ENCODE measurements around the gene DDT.
"Not testable (repeated sequence)": the region's sequence is repeated elsewhere in the genome, so short reads cannot be mapped to it uniquely, and the experiment has no call there.

The DDT gene

DNA sequence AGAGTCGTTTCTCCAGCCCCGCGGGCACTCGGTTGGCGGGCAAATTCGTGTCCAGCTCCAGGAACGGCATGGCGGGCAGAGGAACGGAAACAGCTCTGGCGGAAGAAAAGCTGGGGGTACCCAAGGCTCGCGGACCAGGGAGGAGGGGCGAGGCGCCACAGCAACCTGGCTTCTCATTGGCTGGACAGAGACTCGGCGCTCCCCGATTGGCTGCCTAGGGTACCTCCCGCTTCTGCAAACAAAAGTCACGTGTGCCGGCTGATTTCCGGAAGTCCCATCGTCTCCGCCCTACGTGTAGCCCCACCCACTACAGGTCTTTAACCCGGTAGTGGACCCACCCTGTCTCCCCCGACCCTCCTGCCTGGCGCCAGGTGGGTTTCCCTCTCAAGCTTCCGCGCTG is at the start of gene DDT:
Gene DDT (minus strand): TSS at position 97 of the 400 bp plus-strand sequence. CDS start 27 bp downstream, at position 70.
- not testable (repeated sequence) for DNase-seq

DNA sequence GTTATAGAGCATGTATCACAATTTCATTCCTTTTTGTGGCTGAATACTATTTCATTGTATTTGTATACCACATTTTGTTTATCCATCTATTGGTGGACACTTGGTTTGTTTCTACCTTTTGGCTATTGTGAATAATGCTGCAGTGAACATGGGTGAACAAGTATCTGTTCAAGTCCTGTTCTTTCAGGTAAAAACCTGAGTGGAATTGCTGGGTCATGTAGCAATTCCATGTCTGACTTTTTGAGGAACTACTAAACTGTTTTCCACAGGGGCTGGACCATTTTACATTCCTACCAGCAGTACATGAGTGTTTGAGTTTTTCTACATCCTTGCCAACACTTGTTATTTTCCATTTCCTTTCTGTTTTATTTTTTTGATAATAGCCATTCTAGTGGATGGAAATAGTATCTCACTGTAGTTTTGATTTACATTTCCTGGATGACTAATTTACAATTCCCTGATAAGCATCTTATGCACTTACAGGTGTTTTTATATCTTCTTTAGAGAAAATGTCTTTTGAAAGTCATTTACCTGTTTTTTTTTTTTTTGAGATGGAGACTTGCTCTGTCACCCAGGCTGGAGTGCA is 49.1 kb upstream of the DDT start:
- DNase-seq: no peak

DNA sequence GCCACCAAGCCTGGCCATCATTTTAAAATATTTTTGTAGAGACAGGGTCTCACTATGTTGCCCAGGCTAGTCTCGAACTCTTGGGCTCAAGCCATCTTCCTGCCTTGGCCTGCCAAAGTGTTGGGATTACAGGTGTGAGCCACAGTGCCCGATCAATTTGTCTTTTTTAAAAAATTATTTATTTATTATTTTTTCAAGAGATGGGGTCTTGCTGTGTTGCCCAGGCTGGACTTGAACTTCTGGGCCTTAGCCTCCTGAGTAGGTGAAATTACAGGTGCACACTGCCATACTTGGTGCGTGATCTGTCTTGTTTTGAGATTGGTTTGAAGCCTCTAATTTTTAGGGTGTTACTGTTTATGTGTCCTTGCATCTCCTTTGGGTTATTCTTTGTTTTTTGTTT is 47.1 kb upstream of the DDT start:
- no peak for DNase-seq

DNA sequence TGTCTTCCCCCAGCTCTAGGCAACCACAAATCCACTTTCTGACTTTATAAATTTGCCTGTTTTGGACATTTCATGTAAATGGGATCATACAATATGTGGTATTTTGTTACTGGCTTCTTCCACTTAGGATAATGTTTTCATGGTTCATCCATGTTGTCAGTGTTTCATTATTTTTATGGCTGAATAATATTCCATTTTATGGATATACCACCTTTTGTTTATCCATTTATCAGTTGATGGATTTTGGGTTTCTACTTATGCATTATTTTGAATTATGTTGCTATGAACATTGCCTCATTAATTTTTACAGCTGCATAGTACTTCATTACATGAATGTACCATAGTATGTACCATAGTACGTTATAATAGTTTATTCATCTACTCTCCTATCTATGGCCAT is 41.9 kb upstream of the DDT start:
- no peak for DNase-seq

DNA sequence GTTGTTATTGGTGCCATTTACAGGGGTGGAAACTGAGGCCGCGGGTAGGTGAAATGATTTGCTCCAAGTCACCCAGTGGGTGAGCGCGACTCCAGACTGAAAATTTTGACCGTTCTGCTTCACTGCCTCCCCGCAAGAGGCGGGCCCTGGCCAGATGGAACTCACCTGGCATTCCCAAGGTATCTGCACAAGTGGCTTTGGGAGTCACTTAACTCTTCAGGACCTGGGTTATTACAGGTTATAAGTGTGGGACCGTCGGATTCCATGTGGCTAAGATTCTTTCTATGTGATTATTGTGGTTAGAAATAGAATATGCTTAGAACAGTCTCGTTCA is 37.5 kb upstream of the DDT start:
- DNase-seq: no peak

DNA sequence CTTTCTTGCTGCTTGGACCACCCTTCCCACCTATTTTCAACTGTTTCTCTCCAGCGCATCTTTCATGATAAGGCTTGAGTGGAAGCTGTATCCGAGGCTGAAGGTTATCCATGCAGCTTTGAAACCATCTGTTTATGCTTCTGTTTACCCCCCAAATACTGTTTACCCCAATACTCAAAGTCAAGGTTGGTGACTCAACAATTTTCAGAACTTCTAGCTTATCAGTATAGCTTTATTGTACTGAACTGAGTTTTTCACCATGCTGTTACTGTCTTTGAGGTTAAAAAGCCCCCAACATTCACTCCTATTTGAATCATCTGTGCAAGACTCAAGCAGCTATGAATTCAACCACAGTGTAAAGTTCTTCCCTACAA is 35.8 kb upstream of the DDT start:
- no peak for DNase-seq

DNA sequence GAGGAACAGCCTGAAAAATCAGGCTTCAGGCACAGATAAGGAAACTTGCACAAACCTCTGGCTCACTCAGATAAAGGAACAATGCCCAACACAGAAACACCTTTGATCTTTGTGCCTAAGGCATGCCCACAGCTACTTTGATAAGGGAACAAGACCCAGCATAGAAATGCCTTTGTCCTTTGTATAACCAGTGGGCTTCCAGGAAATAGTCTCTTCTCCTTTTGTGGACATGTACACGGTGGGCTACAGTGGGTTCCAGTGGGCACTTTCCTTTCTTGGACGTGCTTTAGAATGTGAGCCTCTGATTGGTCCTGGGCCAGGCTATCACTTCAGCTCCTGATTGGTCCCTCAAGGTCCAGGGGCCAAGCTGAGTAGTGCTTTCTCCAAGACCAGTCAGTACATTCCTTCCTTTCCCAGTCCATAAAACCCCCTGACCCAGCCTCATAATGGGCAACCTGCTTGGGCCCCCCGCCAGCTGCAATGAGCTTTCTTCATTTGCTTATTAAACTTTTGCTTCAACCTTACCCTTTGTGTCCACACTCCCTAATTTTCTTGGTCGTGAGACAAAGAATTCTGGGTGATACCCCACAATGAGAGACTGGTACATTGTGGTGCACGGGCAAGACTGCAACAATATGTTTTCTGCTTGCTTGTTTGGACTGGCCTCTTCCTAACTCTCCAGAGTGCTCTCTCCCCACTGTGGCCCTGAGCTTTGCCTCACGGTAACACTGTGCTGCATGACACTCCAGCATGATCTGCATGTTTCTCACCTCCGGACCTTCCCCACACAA is 35.2 kb upstream of the DDT start:
- no peak for DNase-seq

DNA sequence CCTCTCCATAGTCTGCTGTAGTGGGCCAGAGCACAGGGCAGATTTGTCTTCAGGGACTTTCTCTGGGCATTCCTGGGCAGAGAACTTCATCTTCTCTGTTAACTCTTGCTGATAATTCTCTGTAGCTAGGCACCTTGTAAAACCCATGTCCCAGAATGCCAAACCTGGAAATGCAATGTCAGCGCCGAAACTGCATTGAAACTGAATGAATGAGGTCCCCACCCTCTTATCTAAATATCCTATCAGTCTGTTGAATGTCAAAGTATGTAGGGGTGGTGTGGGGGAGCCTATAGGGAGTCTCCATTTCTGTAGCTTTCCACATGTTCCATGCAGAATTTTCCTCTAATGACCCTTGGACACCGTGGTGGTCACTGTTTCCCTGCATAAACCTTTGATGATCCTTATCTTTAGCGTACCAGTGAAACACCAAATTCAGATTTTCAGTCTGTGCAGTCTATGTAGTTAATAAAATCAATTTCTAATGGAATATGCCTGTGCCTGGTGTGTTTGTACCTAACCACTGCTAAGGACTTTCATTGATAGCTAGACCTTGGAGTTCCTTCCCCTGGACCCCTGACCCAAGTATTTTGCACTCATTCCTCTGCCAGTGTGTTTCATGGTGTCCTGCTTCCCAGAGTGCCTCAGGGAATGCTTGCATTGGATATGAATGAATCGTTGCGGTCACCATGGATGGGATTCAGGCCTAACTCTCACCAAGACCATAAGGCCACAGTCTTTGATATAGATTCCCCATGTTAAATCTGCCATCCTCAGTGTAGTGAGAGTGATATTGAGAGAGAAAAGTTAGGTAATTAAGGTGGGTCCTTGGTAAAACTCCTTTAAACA is 34.4 kb upstream of the DDT start:
- DNase-seq: no peak

DNA sequence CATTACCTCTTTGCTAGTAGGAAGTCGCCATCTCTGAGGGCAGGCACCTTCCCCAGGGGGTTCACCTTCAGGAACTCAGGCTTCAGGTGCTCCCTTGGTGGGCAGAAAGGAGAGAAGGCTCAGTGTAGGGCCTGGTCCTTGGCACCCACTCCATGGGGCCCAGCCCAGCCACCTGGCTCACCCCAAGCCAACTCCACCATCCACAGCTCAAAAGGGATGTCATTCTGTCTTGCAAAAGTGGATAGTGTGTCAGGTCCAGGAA is 33.7 kb upstream of the DDT start:
- no peak for DNase-seq

DNA sequence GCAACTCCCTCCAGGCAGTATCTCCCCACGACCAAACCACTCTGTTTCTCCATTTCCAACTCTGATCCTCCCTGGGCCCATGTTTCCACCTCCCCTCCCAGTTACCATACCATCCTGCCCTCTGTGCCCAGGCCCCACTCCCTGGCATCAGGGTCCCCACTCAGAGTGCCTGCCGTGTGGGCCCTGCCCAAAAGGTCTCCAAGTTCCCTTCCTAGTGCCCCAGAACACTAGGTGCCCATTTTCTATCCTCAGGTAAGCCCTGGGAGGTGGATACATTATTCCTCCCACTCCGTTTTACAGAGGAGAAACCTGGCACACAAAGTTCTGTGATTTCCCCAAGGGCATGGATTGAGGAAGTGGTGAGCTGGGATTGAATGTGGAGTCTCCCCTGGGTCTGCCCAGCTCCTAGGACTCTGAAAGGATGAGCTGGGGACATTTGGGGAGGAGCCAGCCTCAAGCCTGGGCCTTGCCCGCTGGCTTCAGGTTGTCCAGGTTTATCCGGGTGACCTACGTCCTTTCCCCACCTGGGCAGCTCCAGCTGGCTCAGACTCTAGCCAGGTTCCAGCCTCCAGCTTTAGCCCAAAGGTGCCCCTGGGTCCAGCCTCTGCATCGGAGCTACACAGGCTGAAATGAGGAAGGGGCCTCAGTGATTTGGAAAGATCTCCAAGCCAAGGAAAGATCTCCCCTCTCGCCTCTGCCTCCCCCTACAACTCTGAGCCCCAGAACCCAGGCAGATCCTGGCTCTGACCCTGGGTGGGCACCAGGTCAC is 33.2 kb upstream of the DDT start:
- DNase-seq: no peak

DNA sequence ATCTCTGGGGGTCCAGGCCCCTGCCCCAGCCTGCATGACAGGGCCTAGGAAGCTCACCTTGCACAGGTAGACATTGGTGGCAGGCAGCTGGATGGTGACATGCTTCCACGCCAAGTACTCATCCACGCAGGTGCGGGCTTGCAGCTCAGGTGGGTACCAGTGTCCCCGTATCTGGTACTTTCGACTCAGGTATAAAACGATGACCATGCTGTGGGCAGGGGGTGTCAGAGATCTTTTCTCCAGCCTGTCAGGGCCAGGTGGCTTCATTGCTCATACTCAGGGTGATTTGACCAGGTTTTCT is 32.6 kb upstream of the DDT start:
- no peak for DNase-seq

DNA sequence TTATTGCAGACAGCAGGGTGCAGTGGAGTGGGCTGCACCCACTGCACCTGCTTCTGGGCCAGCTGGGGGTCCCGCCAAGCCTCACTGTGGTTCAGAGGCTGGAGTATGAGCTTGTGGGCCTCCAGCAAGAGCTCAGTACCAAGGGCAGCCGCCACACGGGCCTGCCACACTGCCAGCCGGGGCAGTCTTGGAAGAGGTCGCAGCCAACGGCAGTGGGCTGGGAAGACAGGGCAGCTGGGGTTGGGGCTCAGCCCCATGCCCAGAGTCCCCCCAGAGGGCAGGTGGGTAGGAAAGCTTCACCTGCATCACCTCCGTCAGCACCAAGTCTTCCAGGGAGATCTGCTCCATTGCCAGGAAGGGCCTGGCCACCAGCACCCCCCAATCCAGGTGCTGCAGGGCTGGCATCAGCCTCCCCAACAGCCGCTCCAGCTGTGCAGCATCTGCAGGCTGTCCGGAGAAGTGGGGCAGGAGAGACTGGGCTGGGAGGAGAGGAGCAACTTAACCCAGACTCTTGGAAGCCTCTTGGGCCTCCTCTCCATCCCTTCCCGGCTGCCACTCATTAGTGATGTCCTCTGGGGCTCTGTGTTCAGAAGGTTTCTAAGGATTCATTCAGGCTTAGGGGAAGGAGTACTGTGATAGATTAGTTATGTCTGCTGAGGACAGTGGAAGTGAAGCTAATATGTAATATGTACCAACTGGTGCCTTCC is 32.1 kb upstream of the DDT start:
- DNase-seq: no peak

DNA sequence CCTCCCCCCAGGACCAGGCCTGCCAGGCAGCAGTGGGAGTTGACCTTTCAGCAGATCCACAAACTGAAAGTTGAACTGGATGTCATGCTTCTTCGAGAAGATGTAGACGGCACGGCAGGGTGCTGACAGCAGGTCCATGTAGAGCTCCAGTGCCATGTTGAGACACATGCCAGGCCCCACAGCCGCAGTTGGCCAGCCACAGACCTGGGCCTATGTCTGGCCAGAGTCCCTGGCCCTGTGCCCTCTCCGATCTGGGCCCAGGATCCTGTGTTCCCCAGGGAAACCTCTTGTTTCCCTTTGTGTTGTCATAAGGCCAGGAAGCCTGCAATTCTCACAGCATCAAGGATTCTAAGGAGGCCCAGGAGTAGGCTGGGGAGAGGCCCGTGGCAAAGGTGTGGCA is 31.0 kb upstream of the DDT start, which contains the start of gene GSTT4:
Gene GSTT4 (minus strand): TSS at position 253 of the 400 bp plus-strand sequence. CDS start 97 bp downstream, at position 156.
- DNase-seq: no peak

DNA sequence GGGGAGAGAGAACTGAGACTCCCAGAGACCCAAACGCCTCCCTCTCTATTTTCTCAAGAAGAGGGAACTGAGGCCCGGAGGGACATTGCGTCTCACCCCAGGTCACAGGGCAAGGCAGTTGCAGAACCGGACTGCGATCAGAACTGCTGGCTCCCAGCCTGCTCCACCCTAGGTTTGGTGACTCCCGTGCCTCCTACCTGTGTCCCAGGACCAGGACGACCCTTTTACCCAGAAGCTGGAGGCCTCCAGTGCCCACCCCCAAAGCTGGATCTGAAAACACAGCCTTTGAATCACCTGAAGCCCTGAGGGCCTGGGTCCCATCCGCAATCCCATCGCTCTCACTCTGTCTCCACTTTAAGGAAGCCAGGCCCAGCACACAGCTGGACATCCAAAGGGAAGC is 29.6 kb upstream of the DDT start:
- no peak for DNase-seq

DNA sequence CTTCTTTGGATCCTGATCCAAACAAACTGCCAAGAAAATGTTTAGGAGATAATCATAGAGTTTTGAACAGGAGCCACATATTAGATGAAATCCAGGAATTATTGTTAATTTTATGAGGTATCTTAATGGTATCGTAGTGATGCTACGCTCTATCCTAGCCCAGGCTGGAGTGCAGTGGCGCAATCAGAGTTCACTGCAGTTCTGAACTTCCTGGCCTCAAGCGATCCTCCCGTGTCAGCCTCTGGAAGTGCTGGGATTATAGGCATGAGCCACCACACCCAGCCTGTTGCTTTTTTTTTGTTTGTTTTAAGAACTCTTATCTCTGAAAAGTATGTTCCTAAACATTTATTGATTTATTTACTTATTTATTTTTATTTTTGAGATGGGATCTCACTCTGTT is 28.6 kb upstream of the DDT start:
- DNase-seq: no peak

DNA sequence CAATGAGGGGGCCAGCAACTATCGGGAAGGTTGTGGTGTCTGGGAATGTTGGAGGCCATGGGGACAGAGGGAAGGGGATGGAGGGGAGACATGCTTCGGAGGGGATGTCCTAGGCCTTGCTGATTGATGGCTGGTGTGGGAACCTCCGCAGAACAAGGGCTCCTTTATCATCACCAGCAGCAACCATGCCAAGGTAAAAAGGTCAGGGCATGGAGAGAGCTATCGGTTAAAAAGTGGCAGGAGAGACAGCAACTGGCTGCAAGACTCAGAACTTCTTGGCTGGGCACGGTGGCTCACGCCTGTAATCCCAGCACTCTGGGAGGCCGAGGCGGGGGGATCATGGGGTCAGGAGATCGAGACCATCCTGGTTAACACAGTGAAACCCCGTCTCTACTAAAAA is 28.0 kb upstream of the DDT start:
- DNase-seq: no peak

DNA sequence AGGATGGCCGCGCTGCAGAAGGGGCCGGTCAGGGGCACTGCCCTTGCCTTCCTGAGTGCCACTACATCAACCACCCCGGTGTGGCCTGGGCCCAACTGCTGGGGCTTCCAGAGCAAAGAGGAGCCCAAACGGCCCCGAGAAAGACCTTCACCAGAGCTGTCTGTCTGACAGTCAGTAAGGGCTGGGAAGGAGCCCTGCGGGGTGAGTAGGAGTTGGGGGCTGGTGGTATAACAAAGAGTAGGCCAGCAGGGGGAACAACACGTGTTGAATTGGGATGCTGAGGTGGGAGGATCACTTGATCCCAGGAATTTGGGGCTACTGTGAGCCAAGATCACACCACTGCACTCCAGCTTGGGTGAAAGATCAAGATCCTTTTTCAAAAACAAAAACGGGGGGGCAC is 27.1 kb upstream of the DDT start:
- no peak for DNase-seq

DNA sequence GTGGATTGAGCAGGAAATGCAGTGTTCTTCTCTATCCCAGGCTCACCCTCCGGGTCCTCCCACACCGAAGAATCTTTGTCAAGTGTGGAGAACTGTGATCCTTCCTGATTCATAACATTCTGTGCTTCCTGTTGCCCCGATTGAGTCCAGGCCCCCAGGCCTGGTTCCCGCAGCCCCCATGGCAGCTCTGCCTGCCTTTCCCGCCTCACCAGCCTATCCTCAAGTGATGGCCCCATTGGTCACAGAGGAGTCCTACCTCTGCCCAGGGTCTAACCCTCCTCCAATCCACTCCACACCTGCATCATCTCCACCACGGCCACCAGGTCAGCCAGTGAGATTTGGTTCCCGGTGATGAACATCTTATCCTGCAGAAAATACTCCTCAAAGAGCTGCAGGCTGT is 25.5 kb upstream of the DDT start:
- DNase-seq: not testable (repeated sequence)

DNA sequence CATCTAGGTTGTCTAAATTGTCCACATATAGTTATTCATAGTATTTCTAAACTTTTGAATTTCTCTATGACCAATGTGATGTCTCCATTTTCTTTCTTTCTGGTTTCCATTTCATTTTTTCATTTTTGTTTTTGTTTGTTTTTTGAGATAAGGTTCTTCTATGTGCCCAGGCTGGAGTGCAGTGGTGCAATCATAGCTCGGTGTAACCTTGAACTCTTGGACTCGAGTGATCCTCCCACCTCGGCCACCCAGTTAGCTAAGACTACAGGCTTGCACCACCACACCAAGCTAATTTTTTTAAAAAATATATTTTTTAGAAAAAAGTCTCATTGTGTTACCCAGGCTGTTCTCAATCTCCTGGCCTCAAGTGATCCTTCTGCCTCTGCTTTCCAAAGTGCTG is 22.9 kb upstream of the DDT start:
- DNase-seq: no peak

DNA sequence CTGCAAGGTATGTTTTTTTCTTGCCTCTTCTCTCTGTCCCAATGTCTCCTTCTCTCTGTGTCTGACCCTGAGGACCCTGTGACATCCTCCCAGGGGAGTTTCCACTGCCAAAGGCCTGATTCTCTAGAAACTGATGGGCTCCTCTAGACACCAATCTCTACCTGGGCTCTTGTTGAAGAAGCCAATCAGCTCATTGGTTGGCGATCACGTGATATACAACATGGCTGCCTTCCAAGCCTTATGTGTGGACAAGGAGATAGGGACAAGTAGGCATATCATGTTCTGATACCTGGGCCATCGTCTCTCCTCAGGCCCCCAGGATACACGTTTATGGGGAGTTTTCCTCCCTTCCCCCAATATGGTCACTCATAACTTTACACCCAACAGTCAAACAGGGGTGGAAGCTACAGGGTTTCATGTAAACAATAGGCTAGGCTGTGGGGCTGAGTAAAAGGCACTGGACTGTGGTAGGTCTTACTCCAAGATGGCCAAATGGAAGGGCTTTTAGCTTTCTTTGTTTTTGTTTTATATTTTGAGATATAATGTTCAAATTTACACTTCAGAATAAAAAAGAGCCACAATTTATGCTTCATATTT is 19.4 kb upstream of the DDT start:
- not testable (repeated sequence) for DNase-seq

DNA sequence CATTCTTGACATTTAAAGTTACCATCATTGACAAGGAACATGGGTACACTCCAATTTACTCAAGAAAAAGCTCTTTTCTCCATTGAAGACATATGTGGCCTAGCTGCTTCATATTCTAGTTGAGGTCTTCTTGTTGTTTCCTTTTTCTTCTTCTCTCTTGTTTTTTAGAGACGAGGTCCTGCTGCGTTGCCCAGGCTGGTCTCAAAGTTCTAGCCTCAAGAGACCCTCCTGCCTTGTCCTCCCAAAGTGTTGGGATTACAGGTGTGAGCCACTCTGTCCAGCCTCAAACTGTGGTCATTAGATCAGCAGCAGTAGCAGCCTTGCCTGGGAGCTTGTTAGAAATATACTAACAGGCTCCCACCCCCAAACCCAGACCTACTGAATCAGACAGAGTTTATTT is 18.8 kb upstream of the DDT start:
- not testable (repeated sequence) for DNase-seq

DNA sequence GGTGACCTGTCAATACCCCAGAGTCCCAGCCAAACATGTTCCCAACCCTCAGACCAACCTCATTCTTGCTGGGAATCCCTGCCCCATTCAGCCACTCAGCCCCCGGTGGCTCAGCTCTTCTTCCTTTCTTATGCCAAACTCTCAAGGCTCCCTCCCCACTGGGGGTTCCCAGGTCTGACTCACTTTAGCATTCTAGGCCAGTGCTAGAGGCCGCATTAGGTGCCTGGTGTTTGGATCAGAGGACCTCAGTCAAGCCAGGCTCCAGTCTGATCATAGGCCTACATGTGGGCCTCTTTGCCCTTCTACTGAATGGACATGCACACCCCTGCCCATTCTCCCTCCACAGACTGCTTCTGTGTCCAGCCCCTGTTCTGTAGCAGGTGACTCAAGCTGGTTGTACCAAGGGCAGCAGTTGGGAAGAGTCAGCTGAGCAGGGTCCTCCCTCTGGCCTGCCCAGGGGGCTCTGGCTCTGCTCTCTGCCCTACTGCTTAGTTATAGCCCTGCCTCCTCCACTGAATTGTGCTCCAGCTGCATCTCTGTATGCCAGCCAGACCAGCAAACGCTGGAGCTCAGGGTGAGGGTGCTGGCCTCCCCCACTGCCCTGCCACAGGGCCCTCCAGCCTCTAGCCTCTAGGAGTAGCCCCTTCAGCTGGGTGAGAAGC is 15.5 kb upstream of the DDT start:
- not testable (repeated sequence) for DNase-seq

Measured in MV-4-11 (cell line).